ENCODE measurements around the gene LY6G6F.

LY6G6F gene

DNA sequence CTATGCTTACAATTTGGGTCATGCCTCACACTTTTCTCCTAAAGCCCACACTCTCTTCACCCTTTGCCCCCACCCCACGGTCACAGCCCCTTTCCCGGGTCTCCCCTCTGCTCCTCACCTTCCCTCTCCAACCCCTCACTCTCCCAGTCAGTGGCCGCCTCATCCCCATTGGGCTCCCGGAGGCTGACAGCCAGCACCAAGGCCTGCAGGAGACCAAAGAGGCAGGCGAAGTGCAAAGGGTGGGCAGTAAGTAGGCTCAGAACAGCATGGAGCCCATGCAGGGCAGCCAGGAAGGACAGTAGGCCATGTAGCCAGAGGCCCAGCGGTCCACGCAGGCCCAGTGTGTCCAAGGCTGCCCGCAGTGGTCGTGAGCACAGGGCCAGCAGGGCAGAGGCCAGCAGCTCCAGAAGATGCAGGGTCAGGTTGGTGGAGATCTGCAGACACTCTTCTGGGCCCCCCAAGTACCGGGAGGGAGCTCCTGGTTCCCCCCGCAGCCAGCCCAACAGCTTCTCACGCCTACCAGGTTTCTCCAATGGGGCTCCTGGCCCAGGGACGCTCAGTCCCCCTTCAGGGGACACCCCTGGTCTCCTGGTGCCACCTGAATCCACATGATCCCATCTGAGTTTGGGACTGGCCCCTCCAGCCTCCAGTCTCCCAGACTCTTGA lies 47.5 kb upstream of the LY6G6F start:
- Histone ChIP-seq H3K4me3 (ENCODE audit: low read depth, low read length, poor library complexity, severe bottlenecking) (peak overlapping the region; percentile 89), H3K27me3 (ENCODE audit: insufficient read depth, low read length) (no peaks in the 10 kb centered on the region), H3K9me2 (ENCODE audit: low read depth, low read length) (no peaks in the 10 kb centered on the region), H3K4me1 (ENCODE audit: insufficient read depth, low read length, severe bottlenecking) (peaks cover 56% of the 10 kb centered on the region), H3F3A (ENCODE audit: insufficient read depth, low read length) (no peaks in the 10 kb centered on the region), H3K27ac (ENCODE audit: low read depth, low read length, poor library complexity, severe bottlenecking) (no peak overlapping the region), H4K20me1 (ENCODE audit: insufficient read depth, low read length) (no peaks in the 10 kb centered on the region), H3K9me3 (ENCODE audit: low read length) (no peaks in the 10 kb centered on the region), H3K9ac (ENCODE audit: low read length) (peak overlapping the region; percentile 94; the same call in 1 of the 2 replicates), H3K36me3 (ENCODE audit: insufficient read depth, low read length) (peaks cover 17% of the 10 kb centered on the region; the same call in 1 of the 2 replicates), H3K79me2 (ENCODE audit: insufficient read depth, low read length) (peaks cover 13% of the 10 kb centered on the region; the same call in 1 of the 2 replicates), H3K4me2 (ENCODE audit: low read length) (peak overlapping the region; percentile 97), H2AFZ (ENCODE audit: low read length) (no peak overlapping the region)
- TF ChIP-seq, protein P1, sequence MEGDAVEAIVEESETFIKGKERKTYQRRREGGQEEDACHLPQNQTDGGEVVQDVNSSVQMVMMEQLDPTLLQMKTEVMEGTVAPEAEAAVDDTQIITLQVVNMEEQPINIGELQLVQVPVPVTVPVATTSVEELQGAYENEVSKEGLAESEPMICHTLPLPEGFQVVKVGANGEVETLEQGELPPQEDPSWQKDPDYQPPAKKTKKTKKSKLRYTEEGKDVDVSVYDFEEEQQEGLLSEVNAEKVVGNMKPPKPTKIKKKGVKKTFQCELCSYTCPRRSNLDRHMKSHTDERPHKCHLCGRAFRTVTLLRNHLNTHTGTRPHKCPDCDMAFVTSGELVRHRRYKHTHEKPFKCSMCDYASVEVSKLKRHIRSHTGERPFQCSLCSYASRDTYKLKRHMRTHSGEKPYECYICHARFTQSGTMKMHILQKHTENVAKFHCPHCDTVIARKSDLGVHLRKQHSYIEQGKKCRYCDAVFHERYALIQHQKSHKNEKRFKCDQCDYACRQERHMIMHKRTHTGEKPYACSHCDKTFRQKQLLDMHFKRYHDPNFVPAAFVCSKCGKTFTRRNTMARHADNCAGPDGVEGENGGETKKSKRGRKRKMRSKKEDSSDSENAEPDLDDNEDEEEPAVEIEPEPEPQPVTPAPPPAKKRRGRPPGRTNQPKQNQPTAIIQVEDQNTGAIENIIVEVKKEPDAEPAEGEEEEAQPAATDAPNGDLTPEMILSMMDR (IDR thresholded peaks at IDR 0.05; ENCODE audit: low read length) = no peak
- no peak for TF ChIP-seq EZH2 (IDR thresholded peaks at IDR 0.05; ENCODE audit: borderline replicate concordance, low read length)

DNA sequence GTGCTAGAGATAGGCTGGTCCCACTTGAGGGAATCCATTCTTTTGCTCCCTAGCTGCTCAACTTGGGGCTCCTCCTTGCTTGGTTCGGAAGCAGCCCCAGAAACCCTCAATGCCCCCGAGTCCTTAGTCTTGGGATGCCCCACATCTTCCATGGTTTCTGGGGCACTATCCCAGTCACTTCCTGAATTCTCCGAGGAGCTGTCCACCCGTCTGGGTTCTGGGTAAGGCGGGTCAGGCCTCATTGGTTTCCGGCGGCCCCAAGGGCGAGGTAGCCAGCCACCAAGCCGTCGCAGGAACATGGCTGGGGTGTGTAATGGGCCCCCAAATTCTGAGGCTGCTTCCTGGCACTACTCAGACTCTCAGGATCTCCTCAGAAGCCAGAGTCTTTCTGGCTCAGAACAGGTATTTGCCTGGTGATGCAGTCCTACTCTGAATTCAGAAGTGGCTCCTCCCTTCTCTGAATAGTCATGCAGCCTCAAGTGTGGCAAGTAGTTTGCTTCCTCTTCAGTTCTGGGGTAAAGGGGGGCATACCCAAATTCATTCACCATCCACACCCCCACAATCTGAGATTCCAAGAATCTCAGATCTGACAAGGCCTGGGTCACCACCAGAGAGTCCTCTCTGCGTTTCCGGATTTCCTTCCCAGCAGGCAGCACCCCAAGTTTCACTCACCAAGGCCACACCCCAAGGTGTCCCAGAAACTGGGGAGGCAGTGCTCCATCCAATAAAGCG lies 46.9 kb upstream of the LY6G6F start:
- peaks cover 18% of the 10 kb centered on the region; the same call in 1 of the 2 replicates for H3K79me2 ChIP-seq (ENCODE audit: insufficient read depth, low read length)

DNA sequence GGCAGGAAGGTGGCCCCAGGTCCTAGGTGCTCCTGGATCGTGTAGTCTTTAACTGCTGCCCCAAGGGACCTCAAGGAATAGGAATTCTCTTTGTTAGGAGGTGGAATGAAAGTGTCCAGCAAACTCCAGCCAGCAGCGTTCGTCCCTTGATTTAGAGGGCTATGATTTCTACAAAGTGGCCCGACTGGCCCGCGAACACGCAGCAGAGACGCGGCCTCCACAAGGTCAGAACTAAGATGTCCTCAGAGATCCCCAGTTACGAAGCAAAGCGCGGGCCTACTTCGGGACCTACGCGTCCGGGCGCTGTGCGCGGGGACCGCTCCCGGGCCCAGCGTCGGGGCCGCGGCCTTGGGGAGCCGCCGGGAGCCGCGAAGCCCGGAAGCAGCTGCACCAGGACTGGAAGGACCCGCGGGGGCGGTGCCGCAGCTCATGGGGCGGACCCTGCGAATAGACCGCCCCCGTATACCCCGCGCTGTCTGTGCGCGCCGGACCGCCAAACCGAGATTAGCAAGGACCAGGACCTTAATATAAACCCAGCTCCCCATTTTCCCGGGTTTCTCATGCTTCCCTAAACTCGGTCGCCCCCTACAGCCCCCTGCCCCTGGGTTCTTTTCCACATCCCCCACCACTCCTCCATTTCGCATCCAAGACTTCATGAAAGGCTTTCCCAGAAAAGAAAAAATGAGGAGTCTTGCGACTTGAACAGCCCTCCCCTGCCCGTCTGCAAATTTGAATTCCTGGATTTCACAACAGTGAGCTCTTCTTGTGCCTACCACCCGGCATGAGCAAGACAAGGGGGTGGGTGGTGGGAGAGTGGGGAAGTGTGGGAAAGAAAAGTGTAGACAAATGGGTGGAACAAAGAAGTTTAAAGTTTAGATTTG lies 46.0 kb upstream of the LY6G6F start, which contains the start of gene C6orf47:
TSS of gene C6orf47 (minus strand) at position 398 of the 881 bp plus-strand sequence. CDS start 831 bp downstream, outside the sequence.
- H3K27ac ChIP-seq (ENCODE audit: low read depth, low read length, poor library complexity, severe bottlenecking) = peak within 1 kb of the TSS; percentile 54
- H3K9me2 ChIP-seq (ENCODE audit: low read depth, low read length) = no peaks in the 10 kb centered on the region
- peaks cover 60% of the 10 kb centered on the region for H3K4me1 ChIP-seq (ENCODE audit: insufficient read depth, low read length, severe bottlenecking)
- peaks cover 17% of the 10 kb centered on the region; the same call in 1 of the 2 replicates for H3K36me3 ChIP-seq (ENCODE audit: insufficient read depth, low read length)
- peak within 1 kb of the TSS; percentile 97 for H3K4me2 ChIP-seq (ENCODE audit: low read length)
- H4K20me1 ChIP-seq (ENCODE audit: insufficient read depth, low read length) = no peaks in the 10 kb centered on the region
- H3K9ac ChIP-seq (ENCODE audit: low read length) = peak within 1 kb of the TSS; percentile 94
- H2AFZ ChIP-seq (ENCODE audit: low read length) = no peak within 1 kb of the TSS
- H3K79me2 ChIP-seq (ENCODE audit: insufficient read depth, low read length) = peaks cover 18% of the 10 kb centered on the region; the same call in 1 of the 2 replicates
- no peaks in the 10 kb centered on the region for H3F3A ChIP-seq (ENCODE audit: insufficient read depth, low read length)
- TF ChIP-seq, protein P1 (IDR thresholded peaks at IDR 0.05; ENCODE audit: low read length) = no peak
- TF ChIP-seq EZH2 (IDR thresholded peaks at IDR 0.05; ENCODE audit: borderline replicate concordance, low read length) = no peak
- H3K27me3 ChIP-seq (ENCODE audit: insufficient read depth, low read length) = no peaks in the 10 kb centered on the region
- H3K4me3 ChIP-seq (ENCODE audit: low read depth, low read length, poor library complexity, severe bottlenecking) = peak within 1 kb of the TSS; percentile 89
- no peaks in the 10 kb centered on the region for H3K9me3 ChIP-seq (ENCODE audit: low read length)

More for the DNA sequence above, 46.9 kb upstream of the LY6G6F start:
- Histone ChIP-seq H3K27me3 (ENCODE audit: insufficient read depth, low read length) (no peaks in the 10 kb centered on the region), H2AFZ (ENCODE audit: low read length) (no peak overlapping the region), H3K4me3 (ENCODE audit: low read depth, low read length, poor library complexity, severe bottlenecking) (peak overlapping the region; percentile 89), H3K9me2 (ENCODE audit: low read depth, low read length) (no peaks in the 10 kb centered on the region), H3K27ac (ENCODE audit: low read depth, low read length, poor library complexity, severe bottlenecking) (peak overlapping the region; percentile 54), H3K9ac (ENCODE audit: low read length) (peak overlapping the region; percentile 94), H3K36me3 (ENCODE audit: insufficient read depth, low read length) (peaks cover 17% of the 10 kb centered on the region; the same call in 1 of the 2 replicates), H3K4me2 (ENCODE audit: low read length) (peak overlapping the region; percentile 97), H3K4me1 (ENCODE audit: insufficient read depth, low read length, severe bottlenecking) (peaks cover 60% of the 10 kb centered on the region), H4K20me1 (ENCODE audit: insufficient read depth, low read length) (no peaks in the 10 kb centered on the region), H3K9me3 (ENCODE audit: low read length) (no peaks in the 10 kb centered on the region), H3F3A (ENCODE audit: insufficient read depth, low read length) (no peaks in the 10 kb centered on the region)
- TF ChIP-seq, protein P1 (IDR thresholded peaks at IDR 0.05; ENCODE audit: low read length) = no peak
- TF ChIP-seq EZH2 (IDR thresholded peaks at IDR 0.05; ENCODE audit: borderline replicate concordance, low read length) = no peak

All from OCI-LY1 (cell line).